ENCODE data around the gene AGAP3. TPM values are rescaled to one million over a fixed set of nuclear protein-coding genes. Genes with fewer than 3 reads are reported as not detected.

The AGAP3 gene
- total RNA-seq = 71.1 and 108 TPM in 2 replicates

GRCh38 chr7:151085691-151086620 is at the start of gene AGAP3:
TSS of gene AGAP3 (plus strand) at chr7:151086475. CDS start at chr7:151086742, 267 bp downstream.

DNA sequence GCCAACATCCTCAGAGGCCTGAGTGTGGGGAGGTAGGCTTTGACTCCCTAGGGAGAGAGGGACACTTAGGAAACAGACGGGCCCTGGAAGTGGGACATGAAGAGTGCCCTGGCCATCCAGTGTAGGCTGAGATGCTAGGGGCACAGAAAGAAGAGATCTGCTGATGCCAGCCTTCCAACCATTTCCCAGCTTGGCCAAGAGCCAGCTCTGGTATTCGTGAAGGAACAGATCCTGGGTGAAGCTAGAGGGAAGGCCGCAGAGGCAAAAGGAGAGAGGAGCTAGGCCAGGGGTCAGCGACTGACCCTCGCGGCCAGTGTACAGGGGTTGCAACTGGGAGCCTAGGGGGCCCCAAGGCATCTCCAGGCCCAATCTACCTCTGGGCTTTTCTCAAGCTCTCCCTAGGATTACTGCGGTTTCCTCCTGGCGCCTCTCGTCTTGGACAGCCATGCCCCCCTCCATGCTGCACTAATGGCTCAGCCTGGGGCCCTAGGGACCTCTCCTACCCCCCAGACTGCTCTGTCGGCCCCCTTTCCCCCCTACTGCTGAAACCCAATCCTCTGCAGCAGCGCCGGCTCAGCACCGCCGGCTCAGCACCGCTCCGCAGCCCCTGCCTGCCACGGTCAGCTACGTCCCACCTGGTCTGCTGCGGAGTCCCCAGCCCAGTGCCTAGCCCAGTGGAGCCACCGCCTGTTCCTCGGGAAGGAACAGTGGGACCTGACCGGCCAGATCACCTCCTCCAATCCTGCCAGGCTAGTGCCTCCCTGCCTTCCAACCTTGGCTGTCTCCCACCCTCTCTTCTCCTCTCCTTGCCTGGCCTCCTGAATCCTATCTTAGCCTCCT is 38.1 kb upstream of the AGAP3 start, which contains the start of gene ASIC3:
ASIC3 (plus strand) TSS at position 556 of the 840 bp plus-strand sequence. CDS start 355 bp downstream, outside the sequence.

DNA sequence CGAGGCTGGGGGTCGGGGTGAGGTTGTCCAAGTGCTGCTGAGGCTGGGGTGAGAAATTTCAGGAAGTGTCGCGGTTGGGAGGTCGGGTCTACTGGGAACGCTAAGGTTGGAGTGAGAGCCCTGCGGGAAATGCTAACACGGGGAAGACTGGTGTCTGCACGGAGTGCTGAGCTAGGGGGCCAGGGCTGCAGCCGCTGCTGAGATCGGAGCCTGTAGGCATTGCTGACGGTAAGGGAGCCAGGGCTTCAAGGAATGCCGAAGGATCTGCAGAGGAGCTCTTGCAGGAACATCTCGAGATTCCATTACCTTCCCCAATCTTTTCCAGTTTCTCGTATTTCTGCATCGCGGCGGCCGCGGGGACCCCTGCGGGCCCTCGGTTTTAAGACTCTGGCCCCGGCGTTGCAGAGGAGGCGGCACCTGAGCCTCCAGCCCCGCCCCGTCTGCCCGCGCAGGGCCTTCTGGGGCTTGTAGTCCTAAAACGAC is 28.7 kb upstream of the AGAP3 start, which contains the start of gene CDK5:
CDK5 (minus strand) TSS at position 392 of the 483 bp plus-strand sequence; CDS start at position 343, 49 bp downstream.

DNA sequence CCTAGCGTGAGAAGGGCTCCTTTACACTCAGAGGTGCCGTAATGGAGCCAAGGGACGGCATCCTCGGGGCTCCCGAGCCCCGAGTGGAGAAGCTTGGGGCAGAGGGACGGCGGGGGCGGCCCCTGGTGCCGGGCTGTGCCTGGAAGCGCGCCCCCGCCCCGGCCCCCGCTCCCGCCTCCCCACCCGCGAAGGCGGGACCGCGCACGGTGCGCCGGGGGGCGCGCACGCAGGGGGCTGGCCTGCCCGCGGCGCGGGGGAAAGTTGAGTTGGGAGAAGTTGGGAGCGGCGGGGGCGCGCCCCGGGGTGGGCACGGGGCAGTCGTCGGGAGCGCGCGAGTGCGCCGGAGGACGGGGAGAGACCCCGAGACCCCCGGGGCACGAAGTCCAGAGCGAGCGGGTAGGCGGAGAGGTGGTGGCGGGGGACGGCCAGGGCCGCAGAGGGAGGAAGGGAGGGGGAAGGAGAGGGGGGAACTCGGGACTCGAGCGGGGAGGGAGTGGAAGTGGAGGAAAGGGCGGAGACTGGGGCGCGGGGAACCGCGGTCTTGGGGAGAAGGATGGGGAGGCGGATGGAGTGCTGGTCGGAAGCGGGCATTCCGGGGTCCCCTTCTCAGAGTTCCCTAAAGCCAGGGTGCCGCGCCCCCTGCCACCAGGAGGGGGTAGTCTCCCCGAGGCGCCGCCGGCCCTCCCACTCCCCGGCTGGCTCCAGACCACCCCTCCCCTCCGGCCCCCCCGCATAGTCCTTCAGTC is 26.7 kb upstream of the AGAP3 start, which contains the start of gene SLC4A2:
SLC4A2 (plus strand) TSS at position 223 of the 746 bp plus-strand sequence. CDS start 2,399 bp downstream, outside the sequence.

DNA sequence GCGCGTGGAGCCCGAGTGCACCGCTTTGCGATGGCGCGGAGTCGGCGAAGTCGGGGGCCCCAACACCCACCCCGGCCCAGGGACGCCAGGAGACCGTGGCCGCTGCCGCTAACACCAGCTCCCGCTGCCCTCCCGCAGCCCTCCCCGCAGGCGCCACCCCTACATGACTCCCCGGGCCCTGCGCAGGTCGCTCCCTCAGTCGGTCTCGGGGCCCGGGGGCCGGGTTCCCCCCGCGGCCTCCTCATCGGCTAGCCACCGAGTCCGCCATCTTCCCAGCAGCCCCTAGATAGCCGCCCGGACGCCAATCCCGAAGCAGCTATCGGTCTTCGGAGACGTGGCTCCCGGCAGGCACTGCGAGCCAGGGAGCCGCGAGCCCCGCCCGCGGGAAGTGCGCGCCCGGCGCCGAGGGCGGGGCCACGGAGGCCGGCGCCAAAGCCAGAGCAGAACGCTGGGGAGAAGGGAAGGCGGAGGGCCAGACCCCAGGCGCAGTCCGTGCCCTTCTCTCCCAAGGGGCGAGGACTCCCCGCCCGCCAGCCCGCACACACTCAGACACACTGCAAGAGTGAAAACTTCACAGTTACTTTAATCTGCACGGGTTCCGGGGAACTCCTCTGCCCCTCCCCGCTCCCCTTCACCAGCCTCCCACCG is 5.6 kb upstream of the AGAP3 start, which contains the start of gene FASTK:
FASTK (minus strand) TSS at position 288 of the 648 bp plus-strand sequence; CDS start at position 245, 43 bp downstream.

DNA sequence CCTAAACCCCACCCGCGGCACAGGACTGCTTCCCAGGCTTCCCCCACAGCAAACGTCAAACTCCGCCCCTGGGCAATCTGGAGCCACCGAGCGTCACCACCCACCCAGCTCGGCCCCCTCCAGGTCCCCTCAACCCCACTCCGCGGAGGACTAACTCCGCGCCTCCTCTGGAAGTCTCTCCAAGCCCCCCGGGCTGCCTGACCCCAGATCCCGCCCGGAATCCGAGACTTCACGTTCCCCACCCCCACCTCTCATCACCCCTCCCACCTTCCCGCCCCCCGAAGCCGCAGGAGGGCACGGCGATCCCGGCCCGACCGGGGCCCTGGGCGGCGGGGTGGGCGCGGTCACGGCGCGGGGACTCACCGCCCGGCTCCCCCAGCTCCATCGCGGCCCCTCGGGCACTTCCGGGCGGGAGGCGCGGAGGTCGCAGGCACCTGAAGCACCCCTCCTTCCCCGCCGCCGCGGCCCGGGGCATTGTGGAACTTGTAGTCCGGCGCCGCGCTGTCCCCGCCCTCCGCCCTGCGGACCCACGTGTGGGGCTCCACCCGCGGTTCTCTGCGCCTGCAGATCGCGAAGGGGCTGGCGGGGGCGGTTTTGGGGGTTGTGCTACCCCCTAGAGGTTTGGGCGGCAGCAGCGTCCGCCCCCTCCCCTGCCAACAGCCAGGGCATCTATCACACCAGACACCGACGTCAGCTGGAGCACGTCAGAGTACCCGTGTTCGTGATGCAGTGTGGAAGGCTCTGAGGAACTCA is 3.0 kb upstream of the AGAP3 start, which contains the start of gene TMUB1:
TMUB1 (minus strand) TSS at position 423 of the 753 bp plus-strand sequence. CDS start 930 bp downstream, outside the sequence.

DNA sequence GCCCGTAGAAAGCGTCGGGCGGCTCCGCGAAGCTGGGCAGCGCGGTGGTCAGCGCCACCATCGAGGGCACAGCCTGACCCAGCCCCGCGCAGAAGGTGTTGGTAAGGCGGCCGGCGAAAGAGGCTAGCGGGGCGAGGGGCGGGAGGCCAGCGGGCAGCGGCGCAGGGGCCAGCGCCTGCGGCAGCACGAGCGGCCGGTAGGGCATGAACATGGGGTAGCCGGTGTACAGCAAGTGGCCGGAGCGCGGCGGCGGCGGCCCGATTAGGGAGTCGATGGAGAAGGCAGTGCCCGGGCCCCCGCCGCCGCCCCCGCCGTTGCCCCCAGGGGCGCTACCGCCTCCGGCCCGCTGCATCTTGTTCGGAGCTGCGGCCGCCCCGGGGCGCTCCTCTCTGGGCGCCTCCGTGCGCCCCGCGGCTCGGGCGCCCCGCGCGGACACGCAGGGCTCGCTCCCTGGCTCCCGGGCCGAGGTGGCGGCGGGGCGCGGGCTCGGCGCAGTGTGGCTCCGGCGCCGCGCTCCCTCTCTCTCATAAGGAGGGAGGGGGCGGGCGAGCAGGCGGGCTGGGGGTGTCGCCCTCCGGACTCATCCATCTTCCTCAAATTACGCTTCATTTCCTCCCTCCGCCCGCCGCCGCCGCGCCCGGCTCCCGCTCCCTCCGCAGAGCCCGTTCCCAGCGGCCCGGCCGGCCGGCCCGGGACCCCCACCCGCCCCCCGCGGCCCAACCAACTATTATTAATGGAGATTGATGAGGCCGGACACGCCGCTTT is 81.1 kb downstream of the AGAP3 start, which contains the start of gene GBX1:
GBX1 (minus strand) TSS at position 498 of the 765 bp plus-strand sequence; CDS start at position 352, 146 bp downstream.

DNA sequence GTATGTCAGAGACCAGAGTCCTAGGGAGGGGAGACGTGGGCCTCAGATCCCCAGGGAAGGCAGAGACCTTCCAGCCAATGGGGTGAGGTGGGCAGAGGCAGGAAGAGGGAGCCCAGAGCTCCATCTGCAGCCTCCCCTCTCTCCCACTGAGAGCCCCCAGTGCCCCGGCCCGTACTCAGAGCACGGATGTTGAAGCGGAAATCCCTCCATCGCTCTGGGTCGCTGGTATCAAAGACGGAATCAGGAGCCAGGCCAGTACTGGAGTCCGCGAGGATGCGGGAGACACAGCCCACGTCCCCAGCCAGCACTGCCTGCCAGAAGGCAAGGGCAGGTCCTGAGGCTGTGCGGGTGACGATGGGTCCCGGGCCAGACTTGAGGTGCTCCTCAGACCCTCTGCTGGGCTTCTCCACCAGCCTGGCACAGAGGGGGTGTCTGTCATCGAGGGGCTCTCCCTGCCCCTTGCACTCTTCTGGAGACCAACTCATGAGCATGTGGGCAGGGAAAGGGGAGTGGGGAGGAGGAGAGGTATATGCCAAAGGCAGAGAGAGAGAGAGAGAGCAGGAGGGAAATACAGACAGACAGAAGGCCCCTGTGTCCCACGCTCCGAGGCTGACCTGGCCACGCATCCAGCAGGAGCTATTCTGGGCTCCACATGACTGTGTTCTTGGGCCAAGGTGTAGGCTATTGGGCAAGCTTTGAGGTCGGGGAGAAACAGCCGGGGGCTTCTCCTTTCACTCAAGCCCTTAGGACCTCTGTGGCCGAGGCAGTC is 100.5 kb downstream of the AGAP3 start, which contains the start of gene ASB10:
ASB10 (minus strand) TSS at position 611 of the 769 bp plus-strand sequence; CDS start at position 491, 120 bp downstream.

Other genes with a start within 250 kb of the AGAP3 start
- not detected in 2 replicates for gene AOC1, start 234.0 kb upstream of the AGAP3 start, total RNA-seq
- gene KCNH2, start 108.2 kb upstream of the AGAP3 start, total RNA-seq = under 0.01 TPM in 2 replicates
- 2.4 and 14.1 TPM in 2 replicates for gene NOS3, start 95.5 kb upstream of the AGAP3 start, total RNA-seq
- 6.5 and 20.0 TPM in 2 replicates for gene ATG9B, start 62.0 kb upstream of the AGAP3 start, total RNA-seq
- 34.9 and 78.1 TPM in 2 replicates for gene ABCB8, start 58.0 kb upstream of the AGAP3 start, total RNA-seq
- 0.22 and 1.2 TPM in 2 replicates for gene ASIC3, start 37.9 kb upstream of the AGAP3 start, total RNA-seq
- gene CDK5, start 28.6 kb upstream of the AGAP3 start, total RNA-seq = 16.1 and 27.9 TPM in 2 replicates
- 68.3 and 86.6 TPM in 2 replicates for gene SLC4A2, start 26.9 kb upstream of the AGAP3 start, total RNA-seq
- gene FASTK, start 5.7 kb upstream of the AGAP3 start, total RNA-seq = 101 and 162 TPM in 2 replicates
- 29.1 and 44.4 TPM in 2 replicates for gene TMUB1, start 3.0 kb upstream of the AGAP3 start, total RNA-seq
- not detected in 2 replicates for gene GBX1, start 81.2 kb downstream of the AGAP3 start, total RNA-seq
- gene ASB10, start 100.8 kb downstream of the AGAP3 start, total RNA-seq = not detected in 2 replicates
- gene H2BK1, start 124.0 kb downstream of the AGAP3 start, total RNA-seq = not detected in 2 replicates
- 22.4 and 43.6 TPM in 2 replicates for gene ABCF2, start 140.7 kb downstream of the AGAP3 start, total RNA-seq
- 94.6 and 107 TPM in 2 replicates for gene CHPF2, start 146.0 kb downstream of the AGAP3 start, total RNA-seq
- 14.7 and 16.1 TPM in 2 replicates for gene SMARCD3, start 162.2 kb downstream of the AGAP3 start, total RNA-seq

Data from placental epithelial cell (primary cell).